WTC11 (cell line): ENCODE results near the gene PRPH. TPM values are rescaled to one million over a fixed set of nuclear protein-coding genes. Genes with fewer than 3 reads are reported as not detected.

Experiments used
- ATAC-seq: fragments of 200-7000 bp; cut with Tn5 transposase; 2 replicates; pipeline ENCODE4 v1.10.0; 2021; ENCODE audit warnings: mild to moderate bottlenecking, moderate library complexity
- CTCF ChIA-PET: fragments of 300-600 bp; sonication (Branson Sonifier 250); formaldehyde crosslinking; loops from one replicate; lab custom pipeline; 2021; ENCODE audit warnings: antibody characterized with exemption; lab: Charles Lee
- POLR2A ChIA-PET: fragments of 350-600 bp; sonication (Branson Sonifier 250); formaldehyde crosslinking; loops from one replicate; lab custom pipeline; 2021; ENCODE audit warnings: antibody characterized with exemption; lab: Charles Lee
- DNase-seq: peaks from one replicate; pipeline ENCODE4 v3.0.0; 2021; ENCODE audit warnings: low spot score
- H3K27ac Mint-ChIP-seq: 2 replicates; pipeline ENCODE4 v1.8.0; 2021; ENCODE audit warnings: mixed read lengths
- H3K27me3 Mint-ChIP-seq: 2 replicates; pipeline ENCODE4 v1.8.0; 2021; ENCODE audit warnings: low read depth, mild to moderate bottlenecking, moderate library complexity, mixed read lengths
- H3K36me3 Mint-ChIP-seq: 2 replicates; pipeline ENCODE4 v1.8.0; 2021; ENCODE audit warnings: mixed read lengths
- H3K4me1 Mint-ChIP-seq: 2 replicates; pipeline ENCODE4 v1.8.0; 2022; ENCODE audit warnings: mixed read lengths
- H3K4me3 Mint-ChIP-seq: 2 replicates; pipeline ENCODE4 v1.8.0; 2021; ENCODE audit warnings: mild to moderate bottlenecking, moderate library complexity, mixed read lengths
- H3K9me3 Mint-ChIP-seq: 2 replicates; pipeline ENCODE4 v1.8.0; 2021; ENCODE audit warnings: mixed read lengths
- CREB1 ChIP-seq: sonication (generic); formaldehyde crosslinking; IDR thresholded peaks from 2 replicates; pipeline ENCODE4 v1.8.0; 2023; ENCODE audit warnings: mild to moderate bottlenecking, missing genetic modification reagents
- FOXK1 ChIP-seq: sonication (generic); formaldehyde crosslinking; IDR thresholded peaks from 2 replicates; pipeline ENCODE4 v1.8.0; 2022; ENCODE audit warnings: mild to moderate bottlenecking, moderate library complexity, missing genetic modification reagents
- HMGXB4 ChIP-seq: sonication (generic); formaldehyde crosslinking; IDR thresholded peaks from 2 replicates; pipeline ENCODE4 v1.8.1; 2023; ENCODE audit warnings: mild to moderate bottlenecking, moderate library complexity, missing genetic modification reagents
- KAT7 ChIP-seq: sonication (generic); formaldehyde crosslinking; IDR thresholded peaks from 2 replicates; pipeline ENCODE4 v1.8.1; 2023; ENCODE audit warnings: missing genetic modification reagents, mild to moderate bottlenecking, borderline replicate concordance
- NR2C2 ChIP-seq: sonication (generic); formaldehyde crosslinking; IDR thresholded peaks from 2 replicates; pipeline ENCODE4 v1.8.0; 2022; ENCODE audit warnings: mild to moderate bottlenecking, missing genetic modification reagents
- PRRX2 ChIP-seq: fragments of 250-450 bp; sonication (Bioruptor Pico); IDR thresholded peaks from 2 replicates; pipeline ENCODE4 v1.8.0; 2021; ENCODE audit warnings: mild to moderate bottlenecking
- RORB ChIP-seq: fragments of 250-450 bp; sonication (Bioruptor Pico); IDR thresholded peaks from 2 replicates; pipeline ENCODE4 v1.9.0; 2021; ENCODE audit warnings: mild to moderate bottlenecking
- SP1 ChIP-seq: sonication (generic); formaldehyde crosslinking; conservative IDR thresholded peaks from 2 replicates; pipeline ENCODE4 v1.8.1; 2022; ENCODE audit warnings: missing genetic modification reagents
- STAT6 ChIP-seq: sonication (generic); formaldehyde crosslinking; conservative IDR thresholded peaks from 2 replicates; pipeline ENCODE4 v1.8.1; 2023; ENCODE audit warnings: mild to moderate bottlenecking, low read depth, missing genetic modification reagents, moderate library complexity
- TEAD4 ChIP-seq: sonication (generic); formaldehyde crosslinking; IDR thresholded peaks from 2 replicates; pipeline ENCODE4 v1.8.0; 2022; ENCODE audit warnings: mild to moderate bottlenecking, missing genetic modification reagents
- USF1 ChIP-seq: sonication (generic); formaldehyde crosslinking; IDR thresholded peaks from 2 replicates; pipeline ENCODE4 v1.8.0; 2022; ENCODE audit warnings: mild to moderate bottlenecking, missing genetic modification reagents
- ZMAT4 ChIP-seq: fragments of 250-450 bp; sonication (Bioruptor Pico); IDR thresholded peaks from 2 replicates; pipeline ENCODE4 v1.9.0; 2021; ENCODE audit warnings: mild to moderate bottlenecking
- ZNF121 ChIP-seq: sonication (generic); formaldehyde crosslinking; IDR thresholded peaks from 2 replicates; pipeline ENCODE4 v1.8.0; 2023; ENCODE audit warnings: missing genetic modification reagents
- ZNF138 ChIP-seq: sonication (generic); formaldehyde crosslinking; conservative IDR thresholded peaks from 2 replicates; pipeline ENCODE4 v1.8.1; 2022; ENCODE audit warnings: mild to moderate bottlenecking, moderate library complexity, missing genetic modification reagents
- ZNF281 ChIP-seq: sonication (generic); formaldehyde crosslinking; IDR thresholded peaks from 2 replicates; pipeline ENCODE4 v1.8.0; 2023; ENCODE audit warnings: mild to moderate bottlenecking, missing genetic modification reagents
- ZNF532 ChIP-seq: fragments of 250-450 bp; sonication (Bioruptor Pico); IDR thresholded peaks from 2 replicates; pipeline ENCODE4 v1.9.0; 2021; ENCODE audit warnings: mild to moderate bottlenecking, borderline replicate concordance
- ZNF671 ChIP-seq: fragments of 250-450 bp; sonication (Bioruptor Pico); IDR thresholded peaks from 2 replicates; pipeline ENCODE4 v1.8.0; 2021; ENCODE audit warnings: mild to moderate bottlenecking
- total RNA-seq: library from RNA; stranded (reverse); gene quantifications from 3 replicates; pipeline ENCODE4 v1.2.3, GENCODE V29; 2021

Gene PRPH
- total RNA-seq, 1 experiment from 2014 or later = 2.4 TPM

- Mint-ChIP-seq H3K9me3 (peaks cover 3% of the 10 kb centered on the region; the same call in 1 of the 2 replicates), H3K4me1 (peaks cover 20% of the 10 kb centered on the region), H3K36me3 (no peaks in the 10 kb centered on the region), H3K4me3 (no peak overlapping the region), H3K27me3 (peaks cover 65% of the 10 kb centered on the region), H3K27ac (0 out of 2 replicates have a peak overlapping the region, but pooled peaks have one; percentile 65)
- DNase-seq (no peak), ATAC-seq (no peak)
- CTCF ChIA-PET = interaction anchor here (0.5 to 11.7 kb wide), 31 partner anchors 7 to 1196 kb away, joined by 3 to 264 read pairs (median 4); partner anchors contain the start of genes C1QL4, DDN, DDX23 and DNAJC22
- TF ChIP-seq ZNF121 (CRISPR knock-in tag) (0 out of 2 replicates have a peak, but pooled peaks have one; percentile 23), PRRX2 (CRISPR knock-in tag) (no peak)
- POLR2A ChIA-PET = no interaction called here
Measured at GRCh38 chr12:49288922-49289555, 5.9 kb upstream of the PRPH start.

GRCh38 chr12:49292729-49293055, 2.3 kb upstream of the PRPH start:
- H3K4me3 Mint-ChIP-seq = no peak overlapping the region
- DNase-seq = no peak
- POLR2A ChIA-PET = interaction anchor here (0.9 to 1.9 kb wide), 2 partner anchors 49 to 247 kb away, joined by 3 to 9 read pairs; no protein-coding TSS in a partner anchor
- H3K36me3 Mint-ChIP-seq = no peaks in the 10 kb centered on the region
- TF ChIP-seq ZNF281 (no peak), FOXK1 (CRISPR knock-in tag) (no peak), CREB1 (CRISPR knock-in tag) (no peak), HMGXB4 (CRISPR knock-in tag) (no peak), ZNF671 (no peak), ZMAT4 (CRISPR knock-in tag) (no peak), KAT7 (no peak), TEAD4 (no peak)
- TF ChIP-seq, all 79 proteins: peak for 0
- Mint-ChIP-seq H3K27ac (no peak overlapping the region), H3K9me3 (no peaks in the 10 kb centered on the region), H3K27me3 (peaks cover 89% of the 10 kb centered on the region), H3K4me1 (peaks cover 27% of the 10 kb centered on the region)
- CTCF ChIA-PET = interaction anchor here (0.9 to 11.7 kb wide), 13 partner anchors 9 to 221 kb away, joined by 3 to 264 read pairs (median 8); partner anchors contain the start of genes C1QL4, DNAJC22, SPATS2 and TROAP
- no peak for ATAC-seq

- CTCF ChIA-PET = interaction anchor here (0.9 to 11.7 kb wide), 18 partner anchors 9 to 287 kb away, joined by 3 to 264 read pairs (median 6); partner anchors contain the start of genes C1QL4, DNAJC22, LMBR1L and SPATS2
- POLR2A ChIA-PET = interaction anchor here (0.5 to 1.9 kb wide), 5 partner anchors 49 to 674 kb away, joined by 3 to 9 read pairs (median 3); partner anchors contain the start of gene PRPF40B
- peak; percentile 47 for DNase-seq
- H3K4me3 Mint-ChIP-seq = peak overlapping the region; percentile 58
- no peaks in the 10 kb centered on the region for H3K36me3 Mint-ChIP-seq
- no peaks in the 10 kb centered on the region for H3K9me3 Mint-ChIP-seq
- H3K27me3 Mint-ChIP-seq = peaks cover 89% of the 10 kb centered on the region
- H3K4me1 Mint-ChIP-seq = peaks cover 30% of the 10 kb centered on the region
- peak; percentile 14 for ATAC-seq
- H3K27ac Mint-ChIP-seq = no peak overlapping the region
- no peak for TF ChIP-seq USF1 (CRISPR knock-in tag)
- TF ChIP-seq NR2C2 (CRISPR knock-in tag) = no peak
- TF ChIP-seq RORB (CRISPR knock-in tag) = no peak
- TF ChIP-seq ZNF532 (CRISPR knock-in tag) = no peak
- TF ChIP-seq SP1 (CRISPR knock-in tag) = no peak
- no peak for TF ChIP-seq ZNF138
- no peak for TF ChIP-seq STAT6 (CRISPR knock-in tag)
Measured at GRCh38 chr12:49293056-49293956, 1.6 kb upstream of the PRPH start.
